OCI-LY1 (cell line): ENCODE data around the gene DAAM2.

Experiments used
- EZH2 ChIP-seq: fragments of 200-600 bp; sonication (generic), shearing (Covaris generic); IDR thresholded peaks from 2 replicates; pipeline ENCODE4 v1.8.0; 2017; ENCODE audit warnings: borderline replicate concordance, mixed run types, mild to moderate bottlenecking, antibody characterized with exemption, low read length, moderate library complexity, mixed read lengths
- TF ChIP-seq, protein P1 (sequence below): fragments of 200-600 bp; sonication (generic), shearing (Covaris generic); IDR thresholded peaks from 2 replicates; pipeline ENCODE4 v1.5.1; 2017; ENCODE audit warnings: mild to moderate bottlenecking, antibody characterized with exemption, low read length, moderate library complexity, mixed read lengths

DNA sequence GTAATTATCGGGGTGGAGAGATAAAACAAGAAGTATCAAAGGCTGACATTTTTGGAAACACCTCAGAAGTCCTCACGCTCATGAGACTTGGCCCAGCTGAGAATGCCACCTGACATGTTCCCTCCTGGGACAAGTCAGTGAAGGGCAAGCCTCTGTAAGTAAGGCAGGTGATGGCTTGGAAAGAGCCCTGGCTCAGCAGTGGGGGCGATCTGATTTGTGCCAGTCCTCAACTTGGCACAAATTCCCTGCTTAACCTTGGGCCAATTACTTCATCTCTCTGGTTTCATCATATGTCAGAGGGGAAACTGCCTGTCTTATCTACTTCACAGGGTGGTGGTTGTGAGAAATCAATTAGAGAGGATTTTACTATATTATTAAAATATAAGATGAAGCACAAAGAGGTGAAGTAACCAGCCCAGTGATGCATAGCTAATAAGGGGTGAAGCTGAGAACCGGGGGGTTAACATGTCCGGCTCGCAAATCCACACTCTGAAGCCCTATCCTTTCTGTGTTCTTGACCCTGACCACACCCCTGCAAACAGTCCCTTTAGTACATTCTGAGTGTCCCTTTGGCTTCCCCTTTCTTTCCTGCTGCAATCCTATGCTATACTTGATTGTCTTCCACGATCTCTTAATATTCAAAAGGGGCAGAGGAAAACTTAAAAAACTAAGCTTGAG is 150.9 kb downstream of the DAAM2 start:
- TF ChIP-seq, protein P1, sequence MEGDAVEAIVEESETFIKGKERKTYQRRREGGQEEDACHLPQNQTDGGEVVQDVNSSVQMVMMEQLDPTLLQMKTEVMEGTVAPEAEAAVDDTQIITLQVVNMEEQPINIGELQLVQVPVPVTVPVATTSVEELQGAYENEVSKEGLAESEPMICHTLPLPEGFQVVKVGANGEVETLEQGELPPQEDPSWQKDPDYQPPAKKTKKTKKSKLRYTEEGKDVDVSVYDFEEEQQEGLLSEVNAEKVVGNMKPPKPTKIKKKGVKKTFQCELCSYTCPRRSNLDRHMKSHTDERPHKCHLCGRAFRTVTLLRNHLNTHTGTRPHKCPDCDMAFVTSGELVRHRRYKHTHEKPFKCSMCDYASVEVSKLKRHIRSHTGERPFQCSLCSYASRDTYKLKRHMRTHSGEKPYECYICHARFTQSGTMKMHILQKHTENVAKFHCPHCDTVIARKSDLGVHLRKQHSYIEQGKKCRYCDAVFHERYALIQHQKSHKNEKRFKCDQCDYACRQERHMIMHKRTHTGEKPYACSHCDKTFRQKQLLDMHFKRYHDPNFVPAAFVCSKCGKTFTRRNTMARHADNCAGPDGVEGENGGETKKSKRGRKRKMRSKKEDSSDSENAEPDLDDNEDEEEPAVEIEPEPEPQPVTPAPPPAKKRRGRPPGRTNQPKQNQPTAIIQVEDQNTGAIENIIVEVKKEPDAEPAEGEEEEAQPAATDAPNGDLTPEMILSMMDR: no peak
- TF ChIP-seq EZH2: no peak
